Uterus (tissue), 4 donors: ENCODE results near the gene BCLAF1. TPM values are rescaled to one million over a fixed set of nuclear protein-coding genes. Genes with fewer than 3 reads are reported as not detected.

Experiments
- DNase-seq, 2 donors: peaks; one replicate each; pipeline ENCODE4 v3.0.0-alpha.2; 2019 to 2020
- H3K27ac ChIP-seq, 2 donors: fragments of 200-600 bp; sonication (generic); 1 replicate in 1 of 2; 2 replicates in 1 of 2; pipeline ENCODE4 v1.5.1; 2016 to 2018
- H3K27me3 ChIP-seq, 2 donors: fragments of 200-600 bp; sonication (generic); one replicate each; pipeline ENCODE4 v1.5.1; 2018 to 2019; ENCODE audit warnings: control low read depth in 1 of 2
- H3K36me3 ChIP-seq, 2 donors: fragments of 200-600 bp; sonication (generic); one replicate each; pipeline ENCODE4 v1.5.1; 2019; ENCODE audit warnings: control low read depth in 1 of 2
- H3K4me1 ChIP-seq, 2 donors: fragments of 200-600 bp; sonication (generic); one replicate each; pipeline ENCODE4 v1.5.1; 2018 to 2019; ENCODE audit warnings: control low read depth in 1 of 2
- H3K4me3 ChIP-seq, 2 donors: fragments of 200-600 bp; sonication (generic); 1 replicate in 1 of 2; 2 replicates in 1 of 2; pipeline ENCODE4 v1.5.1; 2018 to 2019; ENCODE audit warnings: mild to moderate bottlenecking in 1 of 2
- H3K9me3 ChIP-seq, 2 donors: fragments of 200-600 bp; sonication (generic); one replicate each; pipeline ENCODE4 v1.5.1; 2019; ENCODE audit warnings: control low read depth in 1 of 2
- CTCF ChIP-seq, 4 experiments: fragments of 200-600 bp in 2 of 4; fragments of 450-650 bp in 2 of 4; sonication (generic) in 2 of 4; IDR thresholded peaks; one replicate each; pipeline ENCODE4 v1.5.1; 2016 to 2019; ENCODE audit warnings: antibody characterized with exemption in 4 of 4, mild to moderate bottlenecking in 2 of 4, moderate library complexity in 1 of 4
- POLR2A ChIP-seq, 2 donors: fragments of 450-650 bp; IDR thresholded peaks; one replicate each; pipeline ENCODE4 v1.6.1; 2016; ENCODE audit warnings: antibody characterized with exemption in 2 of 2, mild to moderate bottlenecking in 1 of 2, moderate library complexity in 1 of 2
- intact Hi-C: fragments of 100-400 bp; cut with DNase I; formaldehyde crosslinking; loops from one replicate; pipeline ENCODE4 v1.15.1; 2023; ENCODE audit warnings: low total_unique reads
- total RNA-seq, 4 donors: library from RNA; depleted of rRNA in 3 of 4; stranded (reverse); fragments of >200 nt in 3 of 4; gene quantifications; one replicate each; pipeline versions ENCODE4 v1.1.0 to v1.2.4, GENCODE V29; 2014 to 2023
- donor health status: DM: yes; HTN: yes; CAD: no.

The BCLAF1 gene
- total RNA-seq, 4 donors from 2014 or later: 34.6 to 237 (median 211) TPM

- no peaks in the 10 kb centered on the region for H3K36me3 ChIP-seq
- peaks cover 10 to 36% of the 10 kb centered on the region in 2 donors for H3K4me1 ChIP-seq
- H3K27ac ChIP-seq: no peak overlapping the region
- intact Hi-C loops: no loop called here
- TF ChIP-seq POLR2A (IDR thresholded peaks at IDR 0.05): no peak
- no peak for TF ChIP-seq CTCF (IDR thresholded peaks at IDR 0.05)
- no peak overlapping the region for H3K4me3 ChIP-seq
- no peaks in the 10 kb centered on the region for H3K9me3 ChIP-seq
- no peak for DNase-seq
- H3K27me3 ChIP-seq: no peaks in the 10 kb centered on the region
These were observed 4.7 kb downstream of the BCLAF1 start for GRCh38 chr6:136284909-136285308.

- no peak overlapping the region for H3K27ac ChIP-seq
- H3K4me3 ChIP-seq: no peak overlapping the region
- H3K36me3 ChIP-seq: no peaks in the 10 kb centered on the region
- TF ChIP-seq CTCF (IDR thresholded peaks at IDR 0.05) (no peak), POLR2A (IDR thresholded peaks at IDR 0.05) (no peak)
- intact Hi-C loops: no loop called here
- no peaks in the 10 kb centered on the region for H3K27me3 ChIP-seq
- H3K9me3 ChIP-seq: no peaks in the 10 kb centered on the region
- DNase-seq: no peak
- H3K4me1 ChIP-seq: peaks cover 10 to 38% of the 10 kb centered on the region in 2 donors
These were observed 6.7 kb downstream of the BCLAF1 start for GRCh38 chr6:136282906-136283305.

DNA sequence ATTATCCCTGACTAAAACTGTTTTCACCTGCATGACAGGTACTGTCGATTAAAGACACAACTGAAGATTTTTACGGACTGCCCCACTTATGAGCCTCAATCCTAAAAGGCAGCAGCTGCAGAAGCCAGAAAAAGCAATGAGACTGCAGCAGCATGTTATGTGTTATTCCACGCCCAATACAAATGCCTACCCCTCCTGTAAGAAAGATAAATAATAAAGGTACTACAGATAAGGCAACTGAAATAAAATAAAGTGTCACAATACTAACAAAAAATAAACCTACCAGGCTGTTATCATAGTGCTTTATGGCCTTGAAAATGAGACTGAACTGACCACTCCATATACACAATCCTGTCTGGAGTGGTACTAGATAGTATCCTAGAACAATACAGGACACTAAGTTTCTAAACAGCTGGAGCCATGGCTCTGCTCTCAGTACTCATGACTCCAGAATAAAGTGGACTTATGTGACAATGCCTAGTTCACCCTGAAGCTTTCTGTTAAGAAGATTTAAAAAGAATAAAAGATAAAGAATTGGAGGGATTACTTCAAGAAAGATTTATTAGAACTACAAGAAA lies 9.5 kb downstream of the BCLAF1 start:
- Histone ChIP-seq H3K9me3 (no peaks in the 10 kb centered on the region), H3K27me3 (no peaks in the 10 kb centered on the region), H3K36me3 (no peaks in the 10 kb centered on the region), H3K27ac (no peak overlapping the region), H3K4me1 (peaks cover 6 to 36% of the 10 kb centered on the region in 2 donors), H3K4me3 (no peak overlapping the region)
- intact Hi-C loops: no loop called here
- TF ChIP-seq CTCF (IDR thresholded peaks at IDR 0.05) (no peak), POLR2A (IDR thresholded peaks at IDR 0.05) (no peak)
- no peak for DNase-seq

- intact Hi-C loops: no loop called here
- TF ChIP-seq CTCF (IDR thresholded peaks at IDR 0.05) (no peak), POLR2A (IDR thresholded peaks at IDR 0.05) (no peak)
- no peak for DNase-seq
- Histone ChIP-seq H3K27me3 (no peaks in the 10 kb centered on the region), H3K9me3 (no peaks in the 10 kb centered on the region), H3K4me1 (peaks cover 0 to 10% of the 10 kb centered on the region in 2 donors), H3K27ac (no peak overlapping the region), H3K4me3 (no peak overlapping the region), H3K36me3 (no peaks in the 10 kb centered on the region)
These were observed 15.6 kb downstream of the BCLAF1 start for GRCh38 chr6:136274062-136274461.

DNA sequence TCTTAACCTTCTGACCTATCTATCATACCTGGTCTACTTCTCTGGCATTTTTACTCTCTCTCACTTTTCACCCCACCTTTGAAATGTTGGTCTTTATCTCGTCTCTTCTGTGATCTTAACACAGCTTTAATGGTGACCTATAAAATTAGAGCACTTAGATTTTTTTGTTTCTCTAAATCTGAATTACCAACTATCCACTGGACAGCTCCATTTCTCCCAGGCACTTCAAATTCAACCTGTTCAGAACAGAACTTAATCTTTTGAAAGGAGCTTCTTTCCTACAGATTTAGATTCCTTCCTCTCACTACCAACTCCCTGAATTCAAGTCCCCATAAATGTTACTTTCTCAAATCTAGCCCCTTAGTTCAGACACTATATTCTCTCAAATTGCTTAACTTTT lies 24.5 kb downstream of the BCLAF1 start:
- no peaks in the 10 kb centered on the region for H3K36me3 ChIP-seq
- no peak overlapping the region for H3K4me3 ChIP-seq
- intact Hi-C loops: no loop called here
- DNase-seq: no peak
- no peaks in the 10 kb centered on the region for H3K27me3 ChIP-seq
- TF ChIP-seq CTCF (IDR thresholded peaks at IDR 0.05): no peak
- TF ChIP-seq POLR2A (IDR thresholded peaks at IDR 0.05): no peak
- H3K27ac ChIP-seq: no peak overlapping the region
- H3K4me1 ChIP-seq: no peaks in the 10 kb centered on the region
- H3K9me3 ChIP-seq: no peaks in the 10 kb centered on the region
